Astrocyte of the cerebellum (primary cell): ENCODE data around the gene RBM43.

Source experiments
- DNase-seq: peaks from one replicate; pipeline ENCODE4 v3.0.0-alpha.2; 2011; ENCODE audit warnings: low read depth
- H3K4me3 ChIP-seq: 2 replicates; pipeline ENCODE4 v1.5.1; 2011; ENCODE audit warnings: mild to moderate bottlenecking, low read depth, low read length, moderate library complexity
- CTCF ChIP-seq: IDR thresholded peaks from 2 replicates; pipeline ENCODE4 v1.5.1; 2012; ENCODE audit warnings: low read length, low read depth, moderate library complexity, mild to moderate bottlenecking; ENCODE audit errors: missing control alignments
- in situ Hi-C: cut with HindIII; loops from 2 replicates; pipeline ENCODE4 v1.10.0; 2017; ENCODE audit warnings: low sequenced_read_pairs

RBM43 gene

GRCh38 chr2:151282401-151282800 lies 20.7 kb upstream of the RBM43 start:
- no peak for DNase-seq
- no peak overlapping the region for H3K4me3 ChIP-seq
- no peak for TF ChIP-seq CTCF
- in situ Hi-C loops = no loop called here

GRCh38 chr2:151280271-151280670 lies 18.6 kb upstream of the RBM43 start:
- no peak for TF ChIP-seq CTCF
- no peak for DNase-seq
- H3K4me3 ChIP-seq = no peak overlapping the region
- in situ Hi-C loops = no loop called here

- in situ Hi-C loops = no loop called here
- no peak for TF ChIP-seq CTCF
- H3K4me3 ChIP-seq = no peak overlapping the region
- no peak for DNase-seq
Measured at GRCh38 chr2:151278487-151278886, 16.8 kb upstream of the RBM43 start.

- no peak for DNase-seq
- TF ChIP-seq CTCF = no peak
- in situ Hi-C loops = no loop called here
- H3K4me3 ChIP-seq = no peak overlapping the region
Measured at GRCh38 chr2:151277067-151277466, 15.4 kb upstream of the RBM43 start.

GRCh38 chr2:151275291-151275690 lies 13.6 kb upstream of the RBM43 start:
- DNase-seq = no peak
- in situ Hi-C loops = no loop called here
- no peak overlapping the region for H3K4me3 ChIP-seq
- no peak for TF ChIP-seq CTCF

GRCh38 chr2:151271824-151272223 lies 10.2 kb upstream of the RBM43 start:
- no peak overlapping the region for H3K4me3 ChIP-seq
- in situ Hi-C loops = no loop called here
- TF ChIP-seq CTCF = no peak
- no peak for DNase-seq
